GM18507 (cell line): Measurements from ENCODE around the gene PHOSPHO2.
A peak's percentile ranks its signal among the peaks of the same experiment; 100 is the strongest.

Experiments
- DNase-seq: peaks from one replicate; pipeline ENCODE4 v3.0.0; 2011; ENCODE audit warnings: low read depth; ENCODE audit not compliant: insufficient read length; ENCODE audit errors: extremely low spot score
- FAIRE-seq: peaks from 2 replicates; lab custom pipeline; 2011; peaks lifted over from hg19 to GRCh38; lab: Jason Lieb, UNC

The PHOSPHO2 gene

DNA sequence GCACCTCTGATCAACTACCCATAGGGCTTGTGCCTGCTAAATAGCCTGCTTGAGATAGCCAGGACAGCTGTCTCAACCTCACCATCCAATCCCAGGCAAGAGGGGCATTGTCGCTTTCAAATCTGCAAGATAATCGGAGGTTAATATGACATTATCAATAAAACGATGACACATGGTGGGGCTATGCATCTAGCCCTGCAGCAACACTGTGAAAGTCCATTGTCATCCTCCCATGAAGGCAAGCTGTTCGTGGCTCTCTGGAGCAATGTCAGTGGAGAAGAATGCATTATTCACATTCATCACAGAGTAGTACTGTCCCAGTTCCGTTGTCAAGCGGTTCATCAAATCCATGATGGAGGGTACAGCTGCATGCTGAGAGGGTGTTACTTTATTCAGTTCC is 20.4 kb downstream of the PHOSPHO2 start:
- FAIRE-seq (no peak), DNase-seq (no peak)

DNA sequence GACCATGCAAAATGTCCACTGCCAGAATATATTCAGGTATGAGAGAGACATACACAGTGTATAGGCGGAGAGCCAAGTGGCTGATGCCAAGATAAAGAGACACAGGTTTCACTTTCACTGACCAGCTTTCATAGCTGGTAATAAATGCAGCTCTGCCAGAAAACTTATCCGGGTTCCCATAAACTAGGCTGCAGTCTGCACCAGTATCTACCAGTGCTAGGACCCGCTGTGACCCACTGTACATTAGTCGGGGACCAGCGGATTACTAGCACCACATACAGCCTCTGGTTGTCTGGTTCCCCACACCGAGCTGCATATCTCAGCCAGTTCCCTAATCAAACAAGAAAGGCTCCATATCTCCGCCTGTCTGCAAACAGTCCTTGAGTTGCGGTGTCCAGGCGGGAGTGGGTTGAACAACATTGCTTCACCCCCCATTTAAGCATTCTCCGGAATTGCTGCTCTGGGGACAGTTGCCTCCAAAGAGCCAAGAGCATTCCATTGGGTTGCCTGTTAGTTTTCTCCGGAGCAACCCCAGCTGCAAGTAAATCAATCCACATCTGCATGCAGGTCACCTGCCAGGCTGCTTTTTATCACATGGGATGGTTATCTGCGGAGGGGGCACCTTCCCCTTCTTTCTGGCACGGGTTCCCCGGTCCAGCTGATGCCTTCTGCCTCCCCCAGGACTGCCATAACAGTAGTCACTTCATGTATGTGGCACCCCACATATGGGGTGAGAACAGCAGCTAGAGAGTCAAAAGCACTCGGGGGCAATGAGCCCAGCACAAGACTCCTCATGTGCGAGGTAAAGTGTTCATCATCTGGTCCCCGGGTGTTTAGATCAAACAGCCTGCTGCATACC is 21.3 kb downstream of the PHOSPHO2 start:
- DNase-seq (no peak), FAIRE-seq (no peak)

DNA sequence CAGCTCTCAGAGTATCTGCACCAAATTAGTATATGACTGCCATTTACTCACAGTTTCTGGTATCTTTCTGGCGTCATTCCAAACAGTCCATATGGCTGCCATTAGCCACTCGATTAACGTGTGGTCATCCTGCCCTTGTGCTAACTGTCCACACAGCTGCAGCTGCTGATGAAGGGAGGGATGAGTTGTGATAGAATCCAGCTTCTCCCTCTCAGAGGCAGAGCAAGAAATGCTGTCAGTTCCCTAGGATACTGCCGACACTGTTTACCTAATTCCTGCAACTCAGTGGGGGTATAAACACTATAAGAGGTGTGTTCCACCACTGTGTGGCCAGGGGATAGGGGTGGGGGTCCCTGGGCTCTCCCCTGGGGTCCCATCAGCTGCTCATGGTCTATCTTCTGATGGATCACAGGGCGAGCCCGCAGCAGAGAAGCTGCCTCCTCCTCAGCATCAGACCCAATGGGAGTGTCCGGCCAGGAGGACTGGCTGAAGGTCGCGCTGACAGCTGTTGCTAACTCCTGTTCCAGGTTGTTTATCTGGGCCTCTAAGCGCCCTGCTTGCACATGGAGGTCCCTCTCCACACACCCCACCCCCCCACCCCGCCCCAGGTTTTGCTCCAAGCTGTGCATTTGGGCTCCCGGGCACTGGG is 22.1 kb downstream of the PHOSPHO2 start:
- FAIRE-seq (no peak), DNase-seq (no peak)

DNA sequence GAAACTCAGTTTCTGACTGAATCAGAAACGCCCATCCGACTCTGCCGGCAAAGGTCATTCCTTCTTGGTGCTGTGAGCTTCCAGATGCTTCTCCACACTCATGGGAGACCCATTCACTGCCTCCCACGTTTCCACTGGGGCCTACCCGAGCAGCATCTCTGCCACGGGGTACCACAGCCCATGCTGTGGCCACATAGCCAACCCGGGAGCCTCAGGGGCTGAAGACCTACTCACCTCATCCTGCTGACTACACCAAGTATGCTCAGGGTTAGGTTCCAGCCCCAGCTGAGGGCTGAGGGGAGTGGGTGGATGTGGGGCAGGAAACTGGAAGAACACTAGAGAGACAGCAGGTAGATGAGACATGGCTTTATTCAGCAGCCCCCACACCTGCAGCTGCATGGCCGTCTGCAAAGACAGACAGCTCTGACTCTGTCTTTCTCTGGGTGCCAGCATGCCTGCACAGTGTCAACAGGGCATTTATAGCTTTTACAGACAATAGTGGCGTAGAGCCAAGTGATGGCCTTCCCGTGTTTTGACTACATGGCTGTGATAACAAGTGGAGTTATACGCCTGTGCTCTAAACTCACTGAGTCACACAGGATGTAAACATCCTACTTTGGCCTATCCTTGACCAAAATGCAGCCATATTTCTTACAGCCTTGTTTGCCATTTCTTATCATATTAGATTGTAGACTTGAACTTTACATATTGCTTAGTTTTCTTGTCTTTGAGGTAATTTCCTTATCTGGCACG is 22.8 kb downstream of the PHOSPHO2 start:
- DNase-seq = no peak
- no peak for FAIRE-seq

DNA sequence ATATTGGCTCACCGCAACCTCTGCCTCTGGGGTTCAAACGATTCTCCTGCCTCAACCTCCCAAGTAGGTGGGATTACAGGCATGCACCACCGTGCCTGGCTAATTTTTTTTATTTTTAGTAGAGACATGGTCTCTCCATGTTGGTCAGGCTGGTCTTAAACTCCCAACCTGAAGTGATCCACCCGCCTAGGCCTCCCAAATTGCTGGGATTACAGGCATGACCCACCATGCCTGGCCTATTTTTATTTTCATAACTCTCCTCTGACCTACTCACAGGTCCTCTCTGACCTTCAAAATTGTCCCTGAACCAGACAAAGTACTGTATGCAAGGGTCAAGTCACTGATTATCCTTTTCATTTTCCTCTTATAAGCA is 23.4 kb downstream of the PHOSPHO2 start:
- FAIRE-seq (no peak), DNase-seq (no peak)

DNA sequence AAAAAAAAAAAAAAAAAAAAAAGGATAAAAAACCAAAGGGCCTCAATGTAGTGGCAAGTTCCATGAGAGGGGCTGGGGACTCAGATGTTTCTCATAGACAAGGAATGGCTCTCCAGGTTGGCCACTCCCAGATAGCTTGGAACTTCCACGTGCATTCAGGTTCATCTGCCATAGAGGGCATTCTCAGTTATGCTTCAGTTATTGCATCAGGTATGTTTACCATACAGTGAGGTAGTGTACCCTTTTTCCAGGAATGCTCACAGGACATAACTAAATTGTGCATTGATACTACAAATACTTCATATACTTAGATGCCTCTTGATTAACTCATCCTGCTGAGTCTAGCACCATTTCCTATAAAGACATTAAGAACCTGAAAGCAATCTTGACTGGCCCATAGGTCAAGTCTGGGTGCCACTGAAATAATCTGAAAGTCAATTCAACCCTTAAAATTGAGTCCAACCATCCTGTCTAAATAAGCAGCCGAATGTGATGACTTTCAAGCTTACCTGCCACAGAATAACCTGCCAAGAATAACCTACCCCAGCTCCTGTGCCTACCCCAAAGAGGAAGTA is 24.7 kb downstream of the PHOSPHO2 start:
- no peak for FAIRE-seq
- DNase-seq = no peak

DNA sequence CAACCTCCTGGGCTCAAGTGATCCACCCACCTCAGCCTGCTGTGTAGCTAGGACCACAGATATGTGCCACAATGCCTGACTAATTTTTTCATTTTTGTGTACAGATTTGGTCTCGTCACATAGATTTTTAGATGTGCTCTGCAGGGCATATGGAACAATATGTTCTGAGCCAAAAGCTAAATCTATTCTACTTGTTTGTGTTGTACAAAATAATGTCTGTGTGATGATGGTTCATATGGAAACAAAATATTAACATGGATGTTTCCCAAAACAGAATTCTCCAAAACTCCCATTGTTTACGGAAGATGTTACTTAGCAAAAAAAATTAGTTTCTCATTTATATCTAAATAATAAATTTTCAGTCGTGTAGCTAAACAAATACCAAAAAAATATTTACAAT is 26.7 kb downstream of the PHOSPHO2 start:
- FAIRE-seq (no peak), DNase-seq (no peak)

DNA sequence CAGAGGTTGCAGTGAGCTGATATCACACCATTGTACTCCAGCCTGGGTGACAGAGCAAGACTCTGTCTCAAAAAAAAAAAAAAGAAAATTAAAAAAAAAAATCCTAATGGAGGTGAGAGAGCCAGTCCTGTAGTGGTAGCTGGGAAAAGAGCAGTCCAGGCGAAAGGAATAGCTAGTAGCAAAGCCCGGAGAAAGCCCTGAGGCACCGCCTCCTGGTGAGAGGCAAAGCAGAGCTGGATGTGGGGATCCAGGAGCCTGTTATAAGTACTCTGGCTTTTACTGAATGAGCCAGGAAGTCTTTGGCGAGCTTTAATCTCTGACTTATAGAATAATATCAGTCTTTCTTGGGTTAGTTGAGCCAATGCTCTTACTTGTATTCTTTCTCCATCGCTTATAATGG is 32.8 kb downstream of the PHOSPHO2 start:
- FAIRE-seq (no peak), DNase-seq (no peak)

DNA sequence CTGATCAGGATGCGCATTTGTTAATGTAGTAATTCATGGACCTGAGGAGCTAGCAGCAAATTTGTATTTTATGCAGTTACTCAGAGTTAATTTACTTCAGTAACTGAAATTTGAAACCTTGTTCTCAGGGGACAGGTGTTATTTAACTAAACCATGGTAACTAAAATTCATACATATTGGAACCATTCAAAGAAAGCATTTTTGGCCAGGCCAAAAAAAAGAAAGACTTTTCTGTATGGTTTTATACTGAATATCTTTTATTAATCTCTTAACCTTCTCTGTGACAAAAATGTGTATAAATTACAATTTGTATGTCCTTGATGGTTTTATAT is 35.0 kb downstream of the PHOSPHO2 start:
- FAIRE-seq = no peak
- DNase-seq = no peak

DNA sequence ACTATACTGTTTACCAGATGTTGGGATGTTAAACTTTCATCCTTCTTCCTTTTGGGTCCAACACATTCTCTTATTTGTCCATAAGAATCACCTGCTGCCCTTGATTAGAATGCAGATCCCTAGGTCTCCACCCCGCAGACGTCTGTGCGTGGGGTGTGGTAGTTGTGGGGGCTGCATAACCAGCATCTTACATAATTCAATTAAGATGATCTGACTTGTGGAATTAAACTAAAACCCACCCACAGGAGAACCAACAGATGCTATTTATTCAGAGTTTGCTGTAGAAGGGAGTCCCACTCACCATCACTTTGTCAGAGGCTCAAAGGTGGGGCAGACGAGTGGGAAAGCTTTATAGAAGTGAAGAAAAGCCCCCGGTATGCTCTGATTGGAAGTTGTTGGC is 37.8 kb downstream of the PHOSPHO2 start:
- FAIRE-seq = no peak
- no peak for DNase-seq

DNA sequence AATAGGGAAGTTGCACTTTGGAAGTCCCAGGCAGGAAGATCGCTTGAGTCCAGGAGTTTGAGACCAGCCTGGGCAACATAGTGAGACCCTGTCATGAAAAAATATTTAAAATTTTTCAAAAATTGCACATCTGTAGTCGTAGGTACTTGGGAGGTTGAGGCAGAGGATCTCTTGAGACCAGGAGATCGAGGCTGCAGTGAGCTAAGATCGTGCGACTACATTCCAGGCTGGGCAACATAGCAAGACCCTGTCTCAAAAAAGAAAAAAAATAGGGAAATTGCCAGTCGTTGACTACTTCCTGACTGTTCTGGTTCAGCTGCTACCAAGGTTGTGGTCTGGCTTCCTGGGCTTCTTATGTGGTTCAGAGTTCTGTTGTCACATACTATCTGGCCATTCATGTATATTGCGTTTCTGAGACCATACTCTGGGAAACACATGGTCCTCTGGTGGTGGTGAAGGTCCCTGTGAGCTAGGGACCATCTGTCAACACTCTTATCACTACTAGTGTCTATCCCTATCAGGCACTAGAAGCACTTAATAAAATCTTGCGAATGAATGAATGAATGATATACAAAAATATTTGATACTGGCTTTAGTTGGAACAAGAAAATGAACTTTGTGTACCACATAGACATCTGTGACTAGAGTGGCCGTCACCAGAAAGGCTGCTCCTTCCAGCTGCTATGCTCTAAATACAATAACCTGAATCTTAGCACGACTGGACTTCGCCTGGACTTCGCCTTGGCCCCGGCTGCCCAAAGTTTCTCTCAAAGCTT is 38.5 kb downstream of the PHOSPHO2 start:
- DNase-seq (no peak), FAIRE-seq (no peak)

DNA sequence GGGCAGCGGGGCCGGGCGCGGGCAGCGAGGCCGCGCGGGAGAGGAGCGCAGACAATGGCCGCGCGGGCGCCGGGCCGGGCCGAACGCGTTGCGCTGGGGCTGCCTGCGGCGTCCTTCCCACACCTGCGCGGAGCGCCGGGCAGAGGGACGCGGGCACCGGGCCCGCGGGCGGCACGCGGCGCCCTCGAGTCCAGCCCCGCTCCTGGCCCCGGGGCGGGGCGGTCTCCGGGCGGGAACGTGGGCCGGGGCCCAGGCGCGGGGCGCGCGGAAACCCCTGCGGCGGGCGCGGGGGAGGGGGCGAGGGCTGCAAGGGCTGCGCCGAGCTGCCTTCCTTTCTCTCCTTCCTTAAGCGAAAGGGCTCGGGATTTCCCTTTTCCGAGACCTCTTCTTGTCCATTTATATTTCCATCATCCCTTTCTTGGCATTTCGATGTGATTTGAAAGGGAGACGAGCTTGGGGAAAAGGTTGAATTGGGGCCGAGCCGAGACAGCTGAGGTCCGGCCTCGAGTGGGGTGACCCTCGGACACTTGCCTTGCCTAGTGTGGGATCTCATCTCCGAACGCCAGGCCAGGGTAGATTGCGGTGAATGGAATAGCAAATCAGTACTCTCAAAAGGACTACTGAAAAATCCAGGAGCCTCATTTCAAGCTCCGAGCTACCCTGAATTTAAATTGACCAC is 40.0 kb downstream of the PHOSPHO2 start:
- no peak for DNase-seq
- FAIRE-seq = peak; percentile 29

DNA sequence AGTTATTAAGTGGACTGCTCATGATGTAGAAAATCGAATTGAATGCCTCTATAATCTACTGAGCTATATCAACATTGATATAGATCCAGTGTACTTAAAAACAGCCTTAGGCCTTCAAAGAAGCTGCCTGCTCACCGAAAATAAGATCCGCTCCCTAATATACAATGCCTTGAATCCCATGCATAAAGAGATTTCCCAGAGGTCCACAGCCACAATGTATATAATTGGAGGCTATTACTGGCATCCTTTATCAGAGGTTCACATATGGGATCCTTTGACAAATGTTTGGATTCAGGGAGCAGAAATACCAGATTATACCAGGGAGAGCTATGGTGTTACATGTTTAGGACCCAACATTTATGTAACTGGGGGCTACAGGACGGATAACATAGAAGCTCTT is 41.4 kb downstream of the PHOSPHO2 start:
- no peak for FAIRE-seq
- DNase-seq = no peak

DNA sequence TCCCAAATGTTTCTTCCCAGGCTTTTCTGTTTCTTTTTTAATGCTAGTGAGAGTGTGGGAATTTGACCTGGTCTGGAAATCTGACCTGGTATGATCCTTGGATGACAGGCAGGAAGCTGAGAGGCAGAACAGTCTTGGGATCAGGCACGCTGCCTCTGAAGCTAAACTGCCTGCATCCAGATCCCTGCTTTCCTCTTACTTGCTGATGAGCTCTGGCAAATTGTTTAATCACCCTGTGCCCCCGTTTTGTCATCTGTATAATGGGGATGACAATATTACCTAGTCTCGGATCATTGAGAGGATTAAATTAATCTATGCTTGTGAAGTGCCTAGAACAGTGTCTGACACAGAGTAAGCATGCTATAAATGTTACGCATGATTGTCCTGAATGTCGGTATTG is 42.6 kb downstream of the PHOSPHO2 start:
- DNase-seq = no peak
- no peak for FAIRE-seq

DNA sequence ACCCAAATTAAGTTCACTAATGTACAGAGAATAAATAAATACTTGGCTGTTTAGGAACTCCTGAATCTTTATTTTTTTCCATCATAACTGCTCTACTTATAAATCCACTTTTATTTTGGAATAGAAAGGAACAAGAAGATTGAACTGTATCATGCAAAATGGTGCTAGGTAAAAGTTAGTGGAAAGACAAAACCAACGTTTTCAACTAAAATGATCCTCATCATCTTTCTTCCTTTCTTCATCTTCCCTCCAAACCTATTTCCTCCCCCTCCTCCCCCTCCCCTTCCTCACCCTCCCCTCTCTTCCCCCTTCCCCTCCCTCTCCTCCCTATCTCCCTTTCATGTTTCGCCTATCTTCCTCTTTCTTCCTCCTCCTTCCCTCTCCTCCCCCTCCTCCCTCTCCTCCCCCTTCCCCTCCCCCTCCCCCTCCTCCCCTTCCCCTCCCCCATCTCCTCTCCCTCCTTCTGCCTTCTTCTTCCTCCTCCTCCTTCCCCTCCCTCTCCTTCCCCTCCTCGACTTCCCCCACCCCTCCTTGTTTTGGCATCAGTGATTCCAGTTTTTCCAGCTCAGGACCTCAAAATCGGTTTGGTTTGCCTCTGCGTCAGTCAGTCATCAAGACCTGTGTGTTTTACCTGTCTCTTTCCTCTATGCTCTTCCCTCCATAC is 44.4 kb downstream of the PHOSPHO2 start:
- no peak for FAIRE-seq
- no peak for DNase-seq

DNA sequence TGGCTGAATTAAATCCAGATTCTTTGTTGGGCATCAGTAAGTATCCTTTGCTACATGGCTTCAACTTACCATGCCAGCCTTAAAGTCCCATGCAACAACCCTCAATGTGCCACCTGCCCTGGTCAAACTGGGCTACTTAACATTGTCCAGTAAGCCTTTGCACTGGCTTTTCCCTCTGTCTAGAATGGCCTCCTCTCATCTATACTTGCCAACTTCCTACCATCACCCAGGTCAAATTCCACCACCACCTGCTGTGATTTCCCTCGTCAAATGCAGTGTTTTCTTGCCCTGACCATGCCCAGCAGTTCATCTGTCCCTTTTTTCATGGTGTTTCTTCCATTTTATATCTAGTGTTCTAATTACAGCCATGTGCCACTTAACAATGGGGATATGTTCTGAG is 45.1 kb downstream of the PHOSPHO2 start:
- no peak for DNase-seq
- FAIRE-seq = no peak

DNA sequence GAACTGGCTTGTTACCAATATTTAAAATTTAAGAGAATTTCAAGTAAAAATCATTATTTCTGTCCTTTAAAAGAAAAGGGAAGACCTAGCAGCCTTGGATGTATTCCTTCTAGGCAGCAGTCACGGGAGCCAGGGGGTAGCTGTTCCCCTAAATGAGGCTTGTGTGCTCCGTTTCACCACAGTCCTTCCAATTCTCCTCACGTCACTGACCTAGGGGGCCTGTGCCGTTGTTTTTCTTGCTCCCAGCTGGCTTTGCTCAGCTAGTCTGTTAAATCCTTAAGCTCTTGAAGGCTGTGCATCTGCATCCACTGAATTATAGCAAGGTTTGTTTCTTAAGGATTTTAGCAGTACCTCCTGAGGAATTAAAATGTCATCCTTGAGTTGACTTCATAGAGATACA is 49.3 kb downstream of the PHOSPHO2 start:
- FAIRE-seq = no peak
- DNase-seq = no peak

DNA sequence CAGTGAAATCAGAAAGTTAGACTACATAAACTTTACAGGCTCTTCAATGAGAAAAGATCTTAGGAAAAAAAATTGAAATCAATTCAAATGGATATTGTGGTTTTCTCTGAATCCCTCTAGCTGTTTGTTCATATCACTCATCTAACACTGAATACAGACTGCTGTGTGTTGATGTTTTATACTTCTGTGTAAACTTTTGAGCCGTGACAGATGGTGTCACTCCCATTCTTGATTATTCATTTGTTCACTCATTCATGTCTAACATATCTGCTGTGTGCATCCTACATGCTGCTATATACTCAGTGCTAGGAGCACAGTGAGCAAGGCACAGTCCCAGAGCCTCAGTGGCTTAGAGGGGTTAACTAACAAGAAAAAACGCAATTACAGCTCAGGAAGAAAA is 52.0 kb downstream of the PHOSPHO2 start:
- DNase-seq (no peak), FAIRE-seq (no peak)

DNA sequence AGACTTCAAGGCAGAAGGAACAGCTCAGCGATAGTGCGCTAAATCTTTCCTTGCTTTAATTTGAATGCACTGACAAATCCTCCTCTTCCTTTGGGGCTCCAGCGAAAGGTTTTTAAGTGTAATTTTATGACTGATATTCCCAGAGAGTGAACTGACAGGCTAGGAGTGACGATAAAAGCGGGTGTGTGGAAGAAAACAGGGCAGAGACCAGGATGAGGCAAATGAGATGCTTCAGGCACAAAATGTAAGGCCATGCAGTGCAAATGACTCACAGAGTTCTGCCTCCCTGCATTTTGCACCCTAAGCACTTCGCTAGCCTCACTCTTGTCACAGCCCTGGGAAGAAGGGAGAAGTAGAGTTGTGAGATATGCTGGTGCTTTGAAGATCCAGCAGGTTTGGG is 54.0 kb downstream of the PHOSPHO2 start:
- no peak for FAIRE-seq
- no peak for DNase-seq
